Keratinocyte (primary cell): Measurements from ENCODE around the gene TRIM67. TPM values are rescaled to one million over a fixed set of nuclear protein-coding genes. Genes with fewer than 3 reads are reported as not detected.

Source experiments
- DNase-seq: peaks from one replicate; pipeline ENCODE4 v3.0.0-alpha.2; 2011; ENCODE audit warnings: low read depth, missing footprints, low spot score
- FAIRE-seq: peaks from 2 replicates; lab custom pipeline; 2011; peaks lifted over from hg19 to GRCh38; lab: Jason Lieb, UNC
- H2AFZ ChIP-seq: 2 replicates; pipeline ENCODE4 v1.6.0; 2012; ENCODE audit warnings: low read length, control low read depth, inconsistent platforms; ENCODE audit not compliant: control insufficient read depth
- H3K27ac ChIP-seq: 2 replicates; pipeline ENCODE4 v1.5.1; 2011; ENCODE audit warnings: low read length; ENCODE audit not compliant: control insufficient read depth, insufficient read depth
- H3K27me3 ChIP-seq: 3 replicates; pipeline ENCODE4 v1.6.0; 2011; ENCODE audit warnings: low read length; ENCODE audit not compliant: control insufficient read depth, insufficient read depth; ENCODE audit errors: extremely low read depth
- H3K36me3 ChIP-seq, 2 experiments: 2 replicates in 1 of 2; 3 replicates in 1 of 2; pipeline ENCODE4 v1.5.1; 2011; ENCODE audit warnings: low read length in 2 of 2, mild to moderate bottlenecking in 1 of 2; ENCODE audit not compliant: control insufficient read depth in 2 of 2, insufficient read depth in 2 of 2; ENCODE audit errors: extremely low read depth in 1 of 2
- H3K4me1 ChIP-seq: 3 replicates; pipeline ENCODE4 v1.5.1; 2011; ENCODE audit warnings: low read length; ENCODE audit not compliant: control insufficient read depth, insufficient read depth; ENCODE audit errors: extremely low read depth
- H3K4me2 ChIP-seq: 3 replicates; pipeline ENCODE4 v1.6.0; 2011; ENCODE audit warnings: low read depth, low read length; ENCODE audit not compliant: control insufficient read depth, insufficient read depth; ENCODE audit errors: extremely low read depth
- H3K4me3 ChIP-seq, 3 experiments: fragments of 200-600 bp in 1 of 3; sonication (generic) in 1 of 3; 2 replicates in 2 of 3; 3 replicates in 1 of 3; pipeline ENCODE4 v1.5.1; 2011 to 2016; ENCODE audit warnings: low read length in 3 of 3, mild to moderate bottlenecking in 3 of 3, control low read depth in 2 of 3, inconsistent platforms in 1 of 3, low read depth in 1 of 3, mixed read lengths in 1 of 3, mixed run types in 1 of 3, moderate library complexity in 1 of 3; ENCODE audit not compliant: control insufficient read depth in 2 of 3, insufficient read depth in 2 of 3; ENCODE audit errors: extremely low read depth in 1 of 3
- H3K79me2 ChIP-seq: 2 replicates; pipeline ENCODE4 v1.6.0; 2012; ENCODE audit warnings: low read length; ENCODE audit not compliant: control insufficient read depth, insufficient read depth
- H3K9ac ChIP-seq: 3 replicates; pipeline ENCODE4 v1.6.0; 2011; ENCODE audit warnings: low read length; ENCODE audit not compliant: control insufficient read depth, insufficient read depth; ENCODE audit errors: extremely low read depth
- H3K9me1 ChIP-seq: 3 replicates; pipeline ENCODE4 v1.6.0; 2011; ENCODE audit warnings: low read length; ENCODE audit not compliant: control insufficient read depth, insufficient read depth; ENCODE audit errors: extremely low read depth
- H3K9me3 ChIP-seq: 2 replicates; pipeline ENCODE4 v1.5.1; 2012; ENCODE audit warnings: low read depth, low read length; ENCODE audit not compliant: control insufficient read depth
- H4K20me1 ChIP-seq: 3 replicates; pipeline ENCODE4 v1.6.0; 2011; ENCODE audit warnings: low read length; ENCODE audit not compliant: control insufficient read depth, insufficient read depth; ENCODE audit errors: extremely low read depth
- EZH2 ChIP-seq: IDR thresholded peaks from one replicate; pipeline ENCODE4 v1.6.1; 2012; ENCODE audit warnings: inconsistent platforms, mild to moderate bottlenecking, low read length, moderate library complexity
- dilution Hi-C: fragments of 300-500 bp; cut with MboI; formaldehyde crosslinking; loops from one replicate; pipeline ENCODE4 v1.7.0; 2020; ENCODE audit warnings: low sequenced_read_pairs; ENCODE audit not compliant: extremely low pct_ligation_motif_present
- polyA plus RNA-seq, 5 experiments: library from polyadenylated mRNA; depleted of rRNA in 3 of 5; stranded (reverse) in 3 of 5; stranded (forward) in 1 of 5; unstranded in 1 of 5; fragments of >200 nt; gene quantifications; 1 replicate in 1 of 5; 2 replicates in 3 of 5; 3 replicates in 1 of 5; pipeline versions ENCODE4 v1.2.1 to v1.2.3, GENCODE V29; 2011 to 2012; ENCODE audit warnings: missing spikeins in 2 of 5, low read depth in 1 of 5, low replicate concordance in 1 of 5
- TF ChIP-seq, protein P1 (sequence below), 3 experiments: IDR thresholded peaks in 1 of 3; conservative IDR thresholded peaks in 1 of 3; optimal IDR thresholded peaks in 1 of 3; 2 replicates in 2 of 3; 3 replicates in 1 of 3; pipeline versions ENCODE3 to v1.5.1; 2011; ENCODE audit warnings: low read length in 3 of 3, mild to moderate bottlenecking in 3 of 3, moderate library complexity in 2 of 3, control low read depth in 1 of 3, inconsistent platforms in 1 of 3; ENCODE audit not compliant: insufficient read depth in 2 of 3; ENCODE audit errors: extremely low read depth in 1 of 3

TRIM67 gene
- polyA plus RNA-seq, 1 donor (not counting 4 experiments of a cell fraction or from before 2014, with no cell fraction given): not detected

GRCh38 chr1:231236208-231236591 is 74.3 kb downstream of the TRIM67 start:
- dilution Hi-C loops: no loop called here
- no peak overlapping the region for H3K27ac ChIP-seq
- no peak for DNase-seq
- peaks cover 33% of the 10 kb centered on the region for H3K79me2 ChIP-seq
- H3K36me3 ChIP-seq: peaks cover 11 to 27% of the 10 kb centered on the region in 2 experiments
- TF ChIP-seq EZH2: no peak
- TF ChIP-seq, protein P1, sequence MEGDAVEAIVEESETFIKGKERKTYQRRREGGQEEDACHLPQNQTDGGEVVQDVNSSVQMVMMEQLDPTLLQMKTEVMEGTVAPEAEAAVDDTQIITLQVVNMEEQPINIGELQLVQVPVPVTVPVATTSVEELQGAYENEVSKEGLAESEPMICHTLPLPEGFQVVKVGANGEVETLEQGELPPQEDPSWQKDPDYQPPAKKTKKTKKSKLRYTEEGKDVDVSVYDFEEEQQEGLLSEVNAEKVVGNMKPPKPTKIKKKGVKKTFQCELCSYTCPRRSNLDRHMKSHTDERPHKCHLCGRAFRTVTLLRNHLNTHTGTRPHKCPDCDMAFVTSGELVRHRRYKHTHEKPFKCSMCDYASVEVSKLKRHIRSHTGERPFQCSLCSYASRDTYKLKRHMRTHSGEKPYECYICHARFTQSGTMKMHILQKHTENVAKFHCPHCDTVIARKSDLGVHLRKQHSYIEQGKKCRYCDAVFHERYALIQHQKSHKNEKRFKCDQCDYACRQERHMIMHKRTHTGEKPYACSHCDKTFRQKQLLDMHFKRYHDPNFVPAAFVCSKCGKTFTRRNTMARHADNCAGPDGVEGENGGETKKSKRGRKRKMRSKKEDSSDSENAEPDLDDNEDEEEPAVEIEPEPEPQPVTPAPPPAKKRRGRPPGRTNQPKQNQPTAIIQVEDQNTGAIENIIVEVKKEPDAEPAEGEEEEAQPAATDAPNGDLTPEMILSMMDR (optimal IDR thresholded peaks at IDR 0.05 in 1 of 3, IDR thresholded peaks at IDR 0.05 in 1 of 3, conservative IDR thresholded peaks at IDR 0.05 in 1 of 3; ENCODE audit: extremely low read depth in 1 of 3, insufficient read depth in 2 of 3, low read length in 3 of 3): no peak
- no peak for FAIRE-seq
- no peak overlapping the region for H3K4me3 ChIP-seq
- no peaks in the 10 kb centered on the region for H3K9me3 ChIP-seq
- H3K4me2 ChIP-seq: no peak overlapping the region
- H3K9ac ChIP-seq: no peak overlapping the region
- H3K27me3 ChIP-seq: no peaks in the 10 kb centered on the region
- no peaks in the 10 kb centered on the region for H3K9me1 ChIP-seq
- H2AFZ ChIP-seq: no peak overlapping the region
- peaks cover 7% of the 10 kb centered on the region for H3K4me1 ChIP-seq
- no peaks in the 10 kb centered on the region for H4K20me1 ChIP-seq

DNA sequence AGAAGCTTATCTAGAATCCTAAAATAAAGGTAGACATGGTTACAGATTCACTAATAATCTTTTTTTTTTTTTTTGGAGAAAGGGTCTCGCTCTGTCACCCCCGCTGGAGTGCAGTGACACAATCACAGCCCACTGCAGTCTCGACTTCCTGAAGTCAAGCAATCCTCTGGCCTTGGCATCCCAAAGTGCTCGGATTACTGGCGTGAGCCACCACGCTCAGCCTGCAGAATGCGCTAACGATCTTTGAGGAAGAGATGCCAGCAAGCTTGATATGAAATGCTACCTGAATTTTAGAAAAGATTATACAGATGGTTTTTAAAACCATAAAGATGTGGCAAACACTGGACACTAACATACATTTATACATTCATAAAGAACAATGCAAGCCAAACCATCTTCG is 75.1 kb downstream of the TRIM67 start:
- no peak overlapping the region for H3K27ac ChIP-seq
- no peak overlapping the region for H3K4me2 ChIP-seq
- H3K4me1 ChIP-seq: peaks cover 7% of the 10 kb centered on the region
- dilution Hi-C loops: no loop called here
- H3K27me3 ChIP-seq: no peaks in the 10 kb centered on the region
- FAIRE-seq (no peak), DNase-seq (no peak)
- H3K9ac ChIP-seq: no peak overlapping the region
- H2AFZ ChIP-seq: no peak overlapping the region
- no peak overlapping the region for H3K4me3 ChIP-seq
- H4K20me1 ChIP-seq: no peaks in the 10 kb centered on the region
- TF ChIP-seq, protein P1 (optimal IDR thresholded peaks at IDR 0.05 in 1 of 3, IDR thresholded peaks at IDR 0.05 in 1 of 3, conservative IDR thresholded peaks at IDR 0.05 in 1 of 3; ENCODE audit: extremely low read depth in 1 of 3, insufficient read depth in 2 of 3, low read length in 3 of 3): no peak
- TF ChIP-seq EZH2: no peak
- no peaks in the 10 kb centered on the region for H3K9me1 ChIP-seq
- no peaks in the 10 kb centered on the region for H3K9me3 ChIP-seq
- peaks cover 11 to 27% of the 10 kb centered on the region in 2 experiments for H3K36me3 ChIP-seq
- peaks cover 36% of the 10 kb centered on the region for H3K79me2 ChIP-seq
